Posterior cingulate gyrus (tissue), 11 donors: ENCODE data around the gene HSD17B12.
"Not testable (repeated sequence)": the region's sequence is repeated elsewhere in the genome, so short reads cannot be mapped to it uniquely, and the experiment has no call there.

ENCODE experiments used
- DNase-seq, 10 donors: peaks; one replicate each; pipeline versions ENCODE4 v3.0.0 to v3.0.0-alpha.2; 2020 to 2021; ENCODE audit warnings: mixed read lengths in 3 of 10
- intact Hi-C: fragments of 100-400 bp; cut with DNase I; formaldehyde crosslinking; loops from one replicate; pipeline ENCODE4 v1.15.1; 2023

HSD17B12 gene

GRCh38 chr11:43680521-43681400, at the start of gene HSD17B12:
Gene HSD17B12 (plus strand): TSS chr11:43680738. CDS start chr11:43680828, 90 bp downstream.
- intact Hi-C loops, result loop anchor here (2.0 kb wide), 1 partner anchor 36 kb away; no protein-coding TSS in a partner anchor

GRCh38 chr11:43631732-43632131, 48.8 kb upstream of the HSD17B12 start:
- intact Hi-C loops, result loop anchor here (5.0 kb wide), 1 partner anchor 44 kb away; no protein-coding TSS in a partner anchor
- no peak for DNase-seq

More at GRCh38 chr11:43680521-43681400, at the start of gene HSD17B12:
- peak; percentile 98 to 100 (median 100) for DNase-seq

DNA sequence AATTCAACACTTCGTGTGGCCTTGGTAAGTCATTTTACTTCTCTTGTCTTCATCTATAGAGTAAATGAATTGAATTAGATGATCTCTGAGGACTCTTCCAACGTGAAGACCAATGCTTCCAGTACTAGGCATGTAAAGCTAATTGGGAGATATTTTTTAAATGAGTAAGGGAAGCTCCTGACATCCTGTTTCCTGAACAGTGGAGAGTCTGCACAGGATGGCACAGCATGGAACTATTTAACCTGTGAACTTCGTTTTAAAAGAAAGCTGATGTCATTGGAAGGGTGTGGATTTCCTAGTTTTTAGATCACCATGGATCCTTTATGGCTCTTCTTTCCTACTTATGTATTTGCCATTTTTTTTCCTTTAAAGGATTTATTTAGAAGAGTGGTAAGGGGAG, 48.4 kb upstream of the HSD17B12 start:
- intact Hi-C loops, result loop anchor here (5.0 kb wide), 1 partner anchor 45 kb away; no protein-coding TSS in a partner anchor
- no peak for DNase-seq

DNA sequence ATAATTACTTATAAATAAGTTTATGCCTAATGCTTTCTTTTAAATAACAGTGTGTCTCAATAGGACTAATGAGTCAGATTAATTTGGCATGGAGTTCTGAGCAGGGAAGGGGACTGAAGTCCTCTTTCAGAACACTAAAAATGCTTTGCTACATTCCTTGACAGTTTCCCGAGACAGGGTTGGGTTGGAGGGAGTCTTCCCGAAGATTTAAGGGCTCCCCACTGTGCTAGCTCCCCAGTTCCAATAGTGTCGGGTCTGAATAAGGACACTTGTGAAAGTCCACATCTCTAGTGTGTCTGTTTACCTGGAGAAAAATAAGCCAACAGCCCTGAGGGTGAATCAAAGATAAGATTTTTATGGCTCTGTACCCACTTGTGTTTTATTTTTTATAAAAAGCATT, 41.8 kb upstream of the HSD17B12 start:
- intact Hi-C loops, result no loop called here
- DNase-seq, result no peak

- intact Hi-C loops, result no loop called here
- DNase-seq, result no peak
Measured at GRCh38 chr11:43639224-43639623, 41.3 kb upstream of the HSD17B12 start.

- intact Hi-C loops, result loop anchor here (10.0 kb wide), 1 partner anchor 165 kb away; no protein-coding TSS in a partner anchor
Measured at GRCh38 chr11:43639920-43640319, 40.6 kb upstream of the HSD17B12 start.

GRCh38 chr11:43643898-43644620, 36.5 kb upstream of the HSD17B12 start:
- intact Hi-C loops, result loop anchor here (2.0 to 10.0 kb wide), 2 partner anchors 37 to 161 kb away; partner anchors contain the start of gene HSD17B12
- peak; percentile 79 to 98 (median 89) for DNase-seq

More at GRCh38 chr11:43639920-43640319, 40.6 kb upstream of the HSD17B12 start:
- DNase-seq, result no peak

- DNase-seq, result no peak
- intact Hi-C loops, result loop anchor here (2.0 to 10.0 kb wide), 2 partner anchors 36 to 160 kb away; partner anchors contain the start of gene HSD17B12
Measured at GRCh38 chr11:43644621-43645299, 35.8 kb upstream of the HSD17B12 start.

GRCh38 chr11:43646767-43647166, 33.8 kb upstream of the HSD17B12 start:
- intact Hi-C loops, result loop anchor here (10.0 kb wide), 1 partner anchor 158 kb away; no protein-coding TSS in a partner anchor

GRCh38 chr11:43648888-43649287, 31.6 kb upstream of the HSD17B12 start:
- intact Hi-C loops, result loop anchor here (10.0 kb wide), 1 partner anchor 156 kb away; no protein-coding TSS in a partner anchor
- no peak for DNase-seq

More at GRCh38 chr11:43646767-43647166, 33.8 kb upstream of the HSD17B12 start:
- DNase-seq, result no peak

- no peak for DNase-seq
- intact Hi-C loops, result loop anchor here (10.0 kb wide), 1 partner anchor 155 kb away; no protein-coding TSS in a partner anchor
Measured at GRCh38 chr11:43649501-43649900, 31.0 kb upstream of the HSD17B12 start.

DNA sequence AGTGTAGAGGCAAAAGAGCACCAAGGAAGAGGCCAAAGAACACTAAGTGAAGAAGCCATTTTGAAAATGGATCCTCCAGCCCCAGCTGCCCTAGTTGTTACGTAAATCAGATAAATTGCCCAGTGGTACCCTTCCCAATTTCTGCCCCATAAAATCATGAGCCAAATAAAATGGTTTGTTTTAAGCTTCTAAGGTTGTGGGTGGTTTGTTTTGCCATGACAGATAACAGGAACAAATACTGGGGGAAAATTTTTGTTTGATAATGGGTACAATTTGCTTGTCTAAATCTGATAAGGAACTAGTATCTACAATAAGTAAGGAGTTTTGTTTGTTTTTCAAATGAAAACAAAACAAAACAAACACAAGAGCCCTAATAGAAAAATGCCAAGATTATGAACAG, 30.6 kb upstream of the HSD17B12 start:
- DNase-seq, result no peak
- intact Hi-C loops, result loop anchor here (10.0 kb wide), 1 partner anchor 155 kb away; no protein-coding TSS in a partner anchor

DNA sequence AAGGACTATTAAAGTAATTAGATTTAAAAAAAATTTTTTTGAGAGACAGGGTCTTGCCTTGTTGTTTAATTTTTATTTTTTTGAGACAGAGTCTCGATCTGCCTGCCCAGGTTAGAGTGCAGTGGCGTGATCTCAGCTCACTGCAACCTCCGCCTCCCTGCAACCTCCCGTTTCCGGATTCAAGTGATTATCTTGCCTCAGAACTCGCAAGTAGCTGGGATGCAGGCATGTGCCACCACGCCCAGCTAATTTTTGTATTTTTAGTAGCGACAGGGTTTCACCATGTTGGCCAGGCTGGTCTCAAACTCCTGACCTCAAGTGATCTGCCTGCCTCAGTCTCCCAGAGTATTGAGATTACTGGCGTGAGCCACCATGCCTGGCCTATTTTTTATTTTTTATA, 17.5 kb upstream of the HSD17B12 start:
- intact Hi-C loops, DNase-seq: not testable (repeated sequence)

GRCh38 chr11:43664295-43664694, 16.2 kb upstream of the HSD17B12 start:
- intact Hi-C loops, result no loop called here
- no peak for DNase-seq

DNA sequence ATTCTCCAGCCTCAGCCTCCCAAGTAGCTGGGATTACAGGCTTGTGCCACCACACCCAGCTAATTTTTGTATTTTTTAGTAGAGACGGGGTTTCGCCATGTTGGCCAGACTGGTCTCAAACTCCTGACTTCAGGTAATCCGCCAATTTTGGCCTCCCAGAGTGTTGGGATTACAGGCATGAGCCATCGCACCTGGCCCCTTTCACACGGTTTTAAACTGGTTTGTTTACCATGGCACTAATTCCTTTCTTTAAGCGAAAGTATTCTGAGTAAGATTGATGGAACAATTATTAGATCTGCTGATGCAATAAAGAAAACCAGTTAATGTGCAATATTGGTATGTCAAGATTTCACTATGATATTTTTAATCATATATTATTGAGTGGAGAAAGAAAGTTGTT, 9.3 kb upstream of the HSD17B12 start:
- intact Hi-C loops, result not testable (repeated sequence)

GRCh38 chr11:43674560-43674959, 6.0 kb upstream of the HSD17B12 start:
- intact Hi-C loops, result no loop called here
- DNase-seq, result no peak

More for the DNA sequence above, 9.3 kb upstream of the HSD17B12 start:
- not testable (repeated sequence) for DNase-seq

- DNase-seq, result no peak
- intact Hi-C loops, result no loop called here
Measured at GRCh38 chr11:43676933-43677332, 3.6 kb upstream of the HSD17B12 start.

GRCh38 chr11:43681401-43681942, 934 bp downstream of the HSD17B12 start:
- DNase-seq, result no peak

GRCh38 chr11:43682081-43682480, 1.5 kb downstream of the HSD17B12 start:
- intact Hi-C loops, result not testable (repeated sequence)
- peak in 1 of 10 donors; percentile 62 for DNase-seq

More at GRCh38 chr11:43681401-43681942, 934 bp downstream of the HSD17B12 start:
- intact Hi-C loops, result loop anchor here (2.0 kb wide), 1 partner anchor 37 kb away; no protein-coding TSS in a partner anchor
